GM21367 (cell line): ENCODE results near the gene TBXT.
"Not testable (repeated sequence)": the region's sequence is repeated elsewhere in the genome, so short reads cannot be mapped to it uniquely, and the experiment has no call there.

Source experiments
- ATAC-seq: cut with Tn5 transposase; IDR thresholded peaks from one replicate; pipeline ENCODE4 v1.9.1; 2021; ENCODE audit not compliant: unreplicated experiment

Gene TBXT

GRCh38 chr6:166172546-166172945 is 4.9 kb upstream of the TBXT start:
- ATAC-seq, result no peak

- ATAC-seq, result no peak
These were observed 2.1 kb upstream of the TBXT start for GRCh38 chr6:166169549-166170421.

GRCh38 chr6:166168616-166169548 is 1.2 kb upstream of the TBXT start:
- ATAC-seq, result no peak

- ATAC-seq, result no peak
These were observed 356 bp downstream of the TBXT start for GRCh38 chr6:166167258-166167731.

- ATAC-seq, result no peak
These were observed 1.1 kb downstream of the TBXT start for GRCh38 chr6:166166314-166167257.

GRCh38 chr6:166165558-166166313 is 1.9 kb downstream of the TBXT start:
- ATAC-seq, result no peak

GRCh38 chr6:166162599-166163342 is 4.9 kb downstream of the TBXT start:
- ATAC-seq, result peak; percentile 57

GRCh38 chr6:166157930-166158617 is 9.6 kb downstream of the TBXT start:
- no peak for ATAC-seq

- no peak for ATAC-seq
These were observed 10.7 kb downstream of the TBXT start for GRCh38 chr6:166156942-166157341.

GRCh38 chr6:166153966-166154365 is 13.7 kb downstream of the TBXT start:
- ATAC-seq, result no peak

- ATAC-seq, result no peak
These were observed 15.0 kb downstream of the TBXT start for GRCh38 chr6:166152660-166153059.

GRCh38 chr6:166151798-166152197 is 15.9 kb downstream of the TBXT start:
- ATAC-seq, result no peak

GRCh38 chr6:166145751-166146150 is 21.9 kb downstream of the TBXT start:
- ATAC-seq, result no peak

- ATAC-seq, result no peak
These were observed 24.6 kb downstream of the TBXT start for GRCh38 chr6:166143011-166143410.

- no peak for ATAC-seq
These were observed 39.8 kb downstream of the TBXT start for GRCh38 chr6:166127624-166128472.

GRCh38 chr6:166123115-166123514 is 44.5 kb downstream of the TBXT start:
- ATAC-seq, result not testable (repeated sequence)

- no peak for ATAC-seq
These were observed 45.9 kb downstream of the TBXT start for GRCh38 chr6:166121726-166122125.
